ENCODE data around the gene EHD1.
A peak's percentile ranks its signal among the peaks of the same experiment; 100 is the strongest.

Gene EHD1

DNA sequence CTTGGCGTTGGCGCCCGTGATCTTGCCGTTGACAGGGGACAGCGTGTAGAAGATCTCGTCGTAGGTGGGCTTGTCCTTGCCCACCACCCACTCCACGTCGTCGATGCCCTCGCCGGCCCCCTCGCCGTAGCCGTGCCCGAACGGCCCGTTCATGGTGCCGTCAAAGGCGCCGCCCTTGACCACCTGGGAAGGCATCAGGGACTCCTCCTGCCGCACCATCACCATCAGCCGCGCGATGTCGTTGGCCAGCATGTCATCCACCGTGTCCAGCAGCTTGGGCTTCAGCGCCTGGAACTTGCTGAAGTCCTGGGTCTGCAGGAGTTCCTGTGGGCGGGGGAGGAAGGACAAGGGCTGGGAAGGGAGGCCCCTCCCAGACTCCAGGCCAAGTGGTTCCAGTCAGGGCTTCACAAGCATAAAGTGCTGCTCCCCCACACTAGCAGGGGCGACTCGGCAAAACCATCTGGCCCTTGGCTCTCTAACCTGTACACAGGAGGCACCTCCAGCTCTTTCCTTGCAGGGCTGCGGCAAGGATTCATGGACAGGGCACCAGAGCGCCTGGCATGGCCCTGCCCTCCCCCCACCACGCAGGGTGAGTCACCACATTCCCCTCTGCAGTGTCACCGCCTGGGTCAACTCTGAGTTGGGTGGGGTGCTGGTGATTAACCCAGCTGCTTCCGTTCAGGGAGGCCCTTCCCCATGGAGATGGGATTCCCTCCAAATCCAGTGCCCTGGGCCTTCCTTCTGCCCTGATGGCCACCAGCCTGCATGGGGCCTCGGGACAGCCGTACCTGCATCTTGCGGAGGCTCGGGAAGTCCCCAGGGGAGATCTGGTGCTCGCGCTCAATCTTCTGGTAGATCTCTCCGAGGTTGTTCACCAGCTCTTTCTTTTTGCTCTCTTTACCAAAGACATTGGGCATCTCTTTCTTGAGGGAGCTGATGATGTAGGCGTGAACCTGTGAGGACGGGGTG lies 23.6 kb downstream of the EHD1 start:
- H3K27ac ChIP-seq (ENCODE audit: low read depth, low read length), result peak overlapping the region; percentile 61
- H3K4me1 ChIP-seq (ENCODE audit: control insufficient read depth, insufficient read depth, low read length), result peaks cover 3% of the 10 kb centered on the region; the same call in 1 of the 2 replicates
- H3K9me3 ChIP-seq (ENCODE audit: control insufficient read depth, insufficient read depth, low read length), result no peaks in the 10 kb centered on the region
- H3K36me3 ChIP-seq (ENCODE audit: control insufficient read depth, insufficient read depth, low read length), result peaks cover 14% of the 10 kb centered on the region
- H3K4me3 ChIP-seq (ENCODE audit: low read depth, low read length), result no peak overlapping the region
- H3K27me3 ChIP-seq (ENCODE audit: control insufficient read depth, insufficient read depth, low read length), result no peaks in the 10 kb centered on the region
- no peak overlapping the region for H3K9ac ChIP-seq (ENCODE audit: low read depth, low read length)

DNA sequence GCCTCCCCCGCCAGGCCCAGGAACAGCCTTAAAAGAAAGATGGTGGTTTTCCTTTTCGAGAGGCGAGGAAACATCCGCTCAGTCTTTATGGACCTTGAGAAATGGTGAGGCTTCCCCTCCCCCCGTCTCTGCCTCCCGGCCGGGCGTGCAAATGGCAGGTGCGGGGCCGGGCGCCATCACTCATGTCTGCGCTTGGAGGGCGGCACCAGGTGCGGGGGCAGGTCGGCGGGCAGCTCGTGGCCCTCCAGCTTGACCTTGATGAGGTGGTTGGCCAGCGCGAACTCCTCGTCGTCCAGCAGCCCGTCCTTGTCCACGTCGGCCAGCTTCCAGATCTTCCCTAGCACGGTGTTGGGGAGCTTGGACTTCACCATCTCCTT lies 24.3 kb downstream of the EHD1 start:
- Histone ChIP-seq H3K36me3 (ENCODE audit: control insufficient read depth, insufficient read depth, low read length) (peaks cover 14% of the 10 kb centered on the region), H3K27me3 (ENCODE audit: control insufficient read depth, insufficient read depth, low read length) (no peaks in the 10 kb centered on the region), H3K9me3 (ENCODE audit: control insufficient read depth, insufficient read depth, low read length) (no peaks in the 10 kb centered on the region), H3K9ac (ENCODE audit: low read depth, low read length) (no peak overlapping the region), H3K4me1 (ENCODE audit: control insufficient read depth, insufficient read depth, low read length) (peaks cover 4% of the 10 kb centered on the region), H3K27ac (ENCODE audit: low read depth, low read length) (no peak overlapping the region), H3K4me3 (ENCODE audit: low read depth, low read length) (no peak overlapping the region)

DNA sequence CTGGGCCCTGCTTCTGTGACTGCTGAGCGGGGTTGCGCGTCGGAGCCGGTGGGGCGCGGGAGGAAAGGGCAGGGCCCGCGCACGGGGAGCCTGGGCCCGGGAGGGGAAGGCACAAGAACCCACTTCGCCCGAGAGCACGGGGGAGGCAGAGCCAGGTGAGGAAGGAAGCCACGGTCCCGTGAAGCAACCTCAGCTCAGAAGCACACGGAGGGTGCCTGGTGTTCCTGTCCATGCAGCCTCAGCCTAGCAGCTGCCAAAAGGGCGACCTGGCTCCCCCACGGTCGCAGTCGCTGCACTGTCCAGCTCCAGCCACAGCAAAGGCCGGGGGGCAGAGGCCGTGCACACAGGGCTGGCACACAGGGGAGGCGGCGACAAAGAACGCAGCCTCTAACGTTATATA lies 24.7 kb downstream of the EHD1 start:
- peaks cover 5% of the 10 kb centered on the region for H3K4me1 ChIP-seq (ENCODE audit: control insufficient read depth, insufficient read depth, low read length)

DNA sequence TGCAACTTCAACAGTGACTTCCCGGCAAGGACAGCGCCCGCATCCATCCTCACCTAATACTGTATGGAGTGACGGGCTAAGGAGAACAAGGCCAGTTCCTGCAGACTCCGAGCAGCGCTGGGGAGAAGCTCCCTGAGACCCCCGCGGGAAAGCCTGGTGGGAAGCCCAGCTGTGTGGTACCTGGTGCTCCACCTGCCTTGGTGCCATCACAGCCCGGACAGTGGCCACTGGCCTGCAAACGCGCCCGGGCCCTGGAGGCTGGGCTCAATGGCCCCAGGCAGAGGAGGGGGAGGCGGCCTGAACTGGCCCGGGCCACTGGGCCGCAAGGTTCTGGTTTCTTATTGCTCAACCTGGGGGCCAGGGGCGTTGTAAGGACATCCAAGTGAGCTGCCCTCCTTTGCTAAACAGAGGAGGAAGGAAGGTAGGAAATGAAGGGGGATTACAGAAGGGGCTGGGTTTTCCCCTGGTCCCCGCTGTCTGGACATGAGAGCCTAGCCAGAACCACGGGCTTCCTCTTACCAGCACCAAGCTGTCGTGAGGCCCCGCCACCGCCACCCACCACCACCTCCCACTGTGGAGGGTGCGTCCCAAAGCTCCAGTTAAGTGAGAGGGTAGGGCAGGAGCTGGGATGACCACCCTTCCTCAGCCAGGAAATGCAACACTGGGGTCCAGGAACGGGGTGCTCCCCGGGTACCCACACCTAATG lies 25.5 kb downstream of the EHD1 start:
- peaks cover 14% of the 10 kb centered on the region; the same call in 1 of the 2 replicates for H3K36me3 ChIP-seq (ENCODE audit: control insufficient read depth, insufficient read depth, low read length)
- no peak overlapping the region for H3K27ac ChIP-seq (ENCODE audit: low read depth, low read length)
- no peaks in the 10 kb centered on the region for H3K27me3 ChIP-seq (ENCODE audit: control insufficient read depth, insufficient read depth, low read length)
- H3K4me3 ChIP-seq (ENCODE audit: low read depth, low read length), result no peak overlapping the region
- H3K4me1 ChIP-seq (ENCODE audit: control insufficient read depth, insufficient read depth, low read length), result peaks cover 5% of the 10 kb centered on the region
- no peaks in the 10 kb centered on the region for H3K9me3 ChIP-seq (ENCODE audit: control insufficient read depth, insufficient read depth, low read length)
- H3K9ac ChIP-seq (ENCODE audit: low read depth, low read length), result no peak overlapping the region

More for the DNA sequence above, 24.7 kb downstream of the EHD1 start:
- peaks cover 14% of the 10 kb centered on the region for H3K36me3 ChIP-seq (ENCODE audit: control insufficient read depth, insufficient read depth, low read length)
- no peak overlapping the region for H3K9ac ChIP-seq (ENCODE audit: low read depth, low read length)
- no peak overlapping the region for H3K4me3 ChIP-seq (ENCODE audit: low read depth, low read length)
- H3K27me3 ChIP-seq (ENCODE audit: control insufficient read depth, insufficient read depth, low read length), result no peaks in the 10 kb centered on the region
- H3K27ac ChIP-seq (ENCODE audit: low read depth, low read length), result no peak overlapping the region
- no peaks in the 10 kb centered on the region for H3K9me3 ChIP-seq (ENCODE audit: control insufficient read depth, insufficient read depth, low read length)

DNA sequence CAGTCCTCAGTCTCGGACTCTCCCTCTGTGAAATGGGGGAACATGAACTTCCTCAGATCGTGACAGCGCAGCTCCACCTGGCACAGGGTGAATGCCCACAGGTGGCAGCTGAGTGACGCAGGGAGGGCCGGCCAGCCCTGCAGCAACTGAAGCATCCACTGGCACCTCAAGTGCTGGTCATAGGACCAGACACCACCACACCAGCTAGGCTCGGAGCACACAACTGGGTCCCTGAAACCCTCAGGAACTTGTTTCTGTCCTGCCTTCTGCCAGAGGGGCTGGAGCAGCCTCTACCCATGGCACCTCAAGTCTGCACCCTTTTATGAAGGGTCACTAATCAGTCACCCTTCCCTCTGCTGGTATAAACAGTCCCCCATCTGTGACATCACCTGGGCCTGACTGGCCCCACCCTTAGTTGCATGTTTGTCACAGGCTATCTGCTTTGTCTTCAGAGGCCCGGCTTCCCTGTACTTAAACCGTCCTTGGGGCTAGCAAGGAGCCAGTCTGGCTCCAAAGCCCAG lies 26.5 kb downstream of the EHD1 start:
- H3K4me3 ChIP-seq (ENCODE audit: low read depth, low read length), result no peak overlapping the region
- H3K27me3 ChIP-seq (ENCODE audit: control insufficient read depth, insufficient read depth, low read length), result no peaks in the 10 kb centered on the region
- H3K4me1 ChIP-seq (ENCODE audit: control insufficient read depth, insufficient read depth, low read length), result peaks cover 7% of the 10 kb centered on the region
- no peak overlapping the region for H3K27ac ChIP-seq (ENCODE audit: low read depth, low read length)
- no peaks in the 10 kb centered on the region for H3K9me3 ChIP-seq (ENCODE audit: control insufficient read depth, insufficient read depth, low read length)
- H3K9ac ChIP-seq (ENCODE audit: low read depth, low read length), result no peak overlapping the region
- H3K36me3 ChIP-seq (ENCODE audit: control insufficient read depth, insufficient read depth, low read length), result peaks cover 11% of the 10 kb centered on the region; the same call in 1 of the 2 replicates

DNA sequence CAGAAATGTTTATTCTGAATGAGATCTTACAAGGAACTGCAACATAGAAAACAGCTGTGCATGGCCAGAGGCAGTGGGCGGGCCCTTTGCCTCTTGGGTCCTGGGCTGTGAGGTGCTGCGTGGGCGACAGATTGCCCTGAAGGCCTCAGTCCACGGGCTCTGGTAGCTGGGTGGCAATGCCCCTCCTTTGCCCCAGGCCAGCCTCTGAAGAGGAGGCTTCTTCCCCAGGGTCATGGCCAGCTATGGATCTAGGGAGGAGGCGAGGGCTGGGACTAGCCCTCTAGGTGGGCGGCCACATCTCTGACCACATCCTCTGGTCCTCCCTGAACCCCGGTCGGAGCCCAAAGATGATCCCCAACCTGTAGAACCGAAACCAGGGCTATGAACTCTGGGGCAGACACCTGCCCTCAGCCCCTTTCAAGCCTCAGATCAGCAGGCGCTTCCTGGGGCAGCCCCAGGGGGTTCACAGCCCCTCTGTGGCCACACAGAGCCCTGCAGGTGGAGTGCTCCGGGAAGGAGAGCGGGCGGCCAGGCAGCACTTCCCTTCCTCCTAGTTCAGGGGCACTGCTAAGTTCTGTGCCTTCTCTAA lies 27.3 kb downstream of the EHD1 start:
- Histone ChIP-seq H3K36me3 (ENCODE audit: control insufficient read depth, insufficient read depth, low read length) (peaks cover 11% of the 10 kb centered on the region; the same call in 1 of the 2 replicates), H3K4me3 (ENCODE audit: low read depth, low read length) (no peak overlapping the region), H3K4me1 (ENCODE audit: control insufficient read depth, insufficient read depth, low read length) (peaks cover 9% of the 10 kb centered on the region), H3K9ac (ENCODE audit: low read depth, low read length) (no peak overlapping the region), H3K27ac (ENCODE audit: low read depth, low read length) (no peak overlapping the region), H3K27me3 (ENCODE audit: control insufficient read depth, insufficient read depth, low read length) (no peaks in the 10 kb centered on the region), H3K9me3 (ENCODE audit: control insufficient read depth, insufficient read depth, low read length) (no peaks in the 10 kb centered on the region)

DNA sequence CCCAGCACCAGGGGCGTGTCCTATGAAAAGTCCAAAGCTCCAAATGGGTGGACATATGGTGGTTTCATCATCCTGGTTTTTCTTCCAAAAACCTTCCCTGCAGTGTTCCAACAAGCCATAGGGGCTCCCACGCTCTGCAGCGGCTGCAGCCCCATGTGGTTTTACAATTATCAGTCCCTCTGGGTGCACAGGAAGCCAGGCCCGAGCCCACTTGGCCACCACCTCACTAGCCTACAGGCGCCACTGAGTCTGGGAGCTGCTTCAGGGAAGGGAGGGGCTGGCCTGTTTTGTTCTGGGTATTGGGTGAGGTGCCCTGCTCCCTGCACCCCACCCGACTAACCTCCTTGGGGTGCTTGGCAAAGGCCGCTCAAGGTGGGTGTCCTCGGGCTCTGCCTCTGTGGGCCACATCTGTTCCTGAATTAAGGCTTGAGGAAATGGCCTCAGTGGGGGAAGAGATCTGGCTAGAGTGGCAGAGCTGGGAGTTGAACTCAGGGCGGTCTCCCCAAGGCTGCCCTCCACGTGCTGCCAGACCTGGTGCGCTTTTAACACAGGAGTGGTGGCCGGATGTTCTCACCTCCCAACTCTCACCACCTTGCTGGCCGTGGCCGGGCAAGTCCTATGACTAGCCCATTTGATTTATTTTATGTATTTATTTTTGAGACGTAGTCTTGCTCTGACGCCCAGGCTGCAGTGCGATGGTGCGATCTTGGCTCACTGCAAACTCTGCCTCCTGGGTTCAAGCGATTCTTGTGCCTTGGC lies 28.6 kb downstream of the EHD1 start:
- peaks cover 10% of the 10 kb centered on the region; the same call in 1 of the 2 replicates for H3K36me3 ChIP-seq (ENCODE audit: control insufficient read depth, insufficient read depth, low read length)
- no peak overlapping the region for H3K4me3 ChIP-seq (ENCODE audit: low read depth, low read length)
- peaks cover 6% of the 10 kb centered on the region; the same call in 1 of the 2 replicates for H3K4me1 ChIP-seq (ENCODE audit: control insufficient read depth, insufficient read depth, low read length)
- H3K9ac ChIP-seq (ENCODE audit: low read depth, low read length), result no peak overlapping the region
- no peak overlapping the region for H3K27ac ChIP-seq (ENCODE audit: low read depth, low read length)
- H3K27me3 ChIP-seq (ENCODE audit: control insufficient read depth, insufficient read depth, low read length), result no peaks in the 10 kb centered on the region
- no peaks in the 10 kb centered on the region for H3K9me3 ChIP-seq (ENCODE audit: control insufficient read depth, insufficient read depth, low read length)

DNA sequence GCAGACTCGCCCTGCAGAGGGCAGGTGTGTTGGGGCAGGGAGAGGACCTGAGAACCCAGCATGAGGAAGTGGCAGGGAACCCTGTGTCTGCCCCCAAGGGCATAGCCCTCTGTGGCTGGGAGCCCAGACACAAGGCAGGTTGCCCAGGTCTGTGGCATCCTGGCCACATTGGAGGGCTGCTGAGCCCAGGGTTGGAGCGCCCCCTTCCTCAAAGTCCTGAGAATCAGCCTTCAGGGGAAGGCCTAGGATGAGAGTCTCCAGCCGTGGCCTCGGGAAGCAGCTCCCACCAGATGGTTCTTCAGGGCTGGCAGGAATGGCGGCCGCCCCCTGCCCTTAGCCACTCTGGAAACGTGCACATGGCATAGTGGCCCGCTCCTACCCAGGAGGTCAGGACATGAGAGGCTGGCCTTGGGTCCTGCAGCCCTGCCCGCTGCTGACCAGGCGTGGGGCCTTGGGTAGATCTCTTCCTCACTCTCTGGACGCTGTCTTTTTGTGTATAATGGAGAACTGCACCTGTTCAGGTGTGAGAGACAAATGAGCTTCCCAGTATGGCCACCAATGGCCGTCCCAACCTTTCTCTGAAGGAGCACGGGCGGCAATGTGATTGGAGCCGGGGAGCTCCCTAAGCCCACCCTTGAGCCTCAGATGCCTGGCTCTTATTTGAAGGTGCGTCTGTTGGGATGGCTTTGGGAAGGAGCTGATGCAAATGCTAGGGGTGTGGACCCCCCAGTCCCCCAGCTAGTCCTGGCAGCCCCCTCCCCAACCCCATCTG lies 29.4 kb downstream of the EHD1 start:
- Histone ChIP-seq H3K27ac (ENCODE audit: low read depth, low read length) (no peak overlapping the region), H3K9me3 (ENCODE audit: control insufficient read depth, insufficient read depth, low read length) (no peaks in the 10 kb centered on the region), H3K4me1 (ENCODE audit: control insufficient read depth, insufficient read depth, low read length) (peaks cover 7% of the 10 kb centered on the region; the same call in 1 of the 2 replicates), H3K27me3 (ENCODE audit: control insufficient read depth, insufficient read depth, low read length) (no peaks in the 10 kb centered on the region), H3K4me3 (ENCODE audit: low read depth, low read length) (no peak overlapping the region), H3K36me3 (ENCODE audit: control insufficient read depth, insufficient read depth, low read length) (0 out of 2 replicates have a peak, but pooled peaks cover 5% of the 10 kb centered on the region), H3K9ac (ENCODE audit: low read depth, low read length) (no peak overlapping the region)

DNA sequence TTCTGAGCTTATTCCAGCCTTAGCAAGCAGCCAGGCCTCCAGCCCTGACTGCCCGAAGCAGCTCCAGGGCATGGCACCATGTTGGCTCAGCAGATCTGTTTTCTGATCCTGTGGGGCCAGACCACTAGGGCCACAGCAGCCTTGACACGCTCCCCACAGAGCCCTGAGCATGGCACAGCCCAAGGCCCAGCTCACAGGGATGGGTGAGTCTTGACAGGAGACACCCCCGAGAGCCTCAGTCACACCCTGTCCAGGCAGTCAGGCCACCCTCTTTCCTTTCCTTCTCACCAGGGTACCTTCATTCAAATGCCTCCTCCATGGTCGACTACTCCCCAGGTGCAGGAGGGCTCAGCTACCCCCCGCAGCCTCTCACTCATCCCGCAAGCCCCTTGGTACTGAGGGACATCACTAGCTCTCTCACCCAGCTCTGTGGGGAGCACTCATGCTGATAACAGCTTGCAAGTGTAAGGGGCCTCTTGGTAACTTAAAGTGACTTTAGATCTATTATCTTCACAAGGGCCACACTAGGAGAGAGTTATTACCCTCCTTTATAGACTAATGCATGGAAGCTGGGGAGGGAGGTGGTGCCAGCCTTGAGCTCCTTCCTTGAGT lies 30.1 kb downstream of the EHD1 start:
- peaks cover 10% of the 10 kb centered on the region; the same call in 1 of the 2 replicates for H3K4me1 ChIP-seq (ENCODE audit: control insufficient read depth, insufficient read depth, low read length)
- no peak overlapping the region for H3K27ac ChIP-seq (ENCODE audit: low read depth, low read length)

More for the DNA sequence above, 30.1 kb downstream of the EHD1 start:
- no peaks in the 10 kb centered on the region for H3K27me3 ChIP-seq (ENCODE audit: control insufficient read depth, insufficient read depth, low read length)
- no peaks in the 10 kb centered on the region for H3K36me3 ChIP-seq (ENCODE audit: control insufficient read depth, insufficient read depth, low read length)
- H3K4me3 ChIP-seq (ENCODE audit: low read depth, low read length), result no peak overlapping the region
- H3K9me3 ChIP-seq (ENCODE audit: control insufficient read depth, insufficient read depth, low read length), result no peaks in the 10 kb centered on the region
- no peak overlapping the region for H3K9ac ChIP-seq (ENCODE audit: low read depth, low read length)
